Stimulated activated CD4-positive, alpha-beta T cell treated with anti-CD3 and anti-CD28 coated beads, Interleukin-2, amount 100 ng/mL, for 4 hours (primary cell): Measurements from ENCODE around the gene EFCAB6.

ENCODE experiments used
- DNase-seq: peaks from one replicate; pipeline ENCODE4 v3.0.0-alpha.2; 2020; ENCODE audit warnings: low read depth

The EFCAB6 gene

GRCh38 chr22:43583501-43583900, 228.6 kb downstream of the EFCAB6 start:
- DNase-seq = no peak

- DNase-seq = no peak
These were observed 229.7 kb downstream of the EFCAB6 start for GRCh38 chr22:43582394-43582793.

- DNase-seq = no peak
These were observed 231.8 kb downstream of the EFCAB6 start for GRCh38 chr22:43580271-43580750.

GRCh38 chr22:43574738-43575137, 237.4 kb downstream of the EFCAB6 start:
- DNase-seq = no peak

GRCh38 chr22:43572710-43573109, 239.4 kb downstream of the EFCAB6 start:
- DNase-seq = no peak

- no peak for DNase-seq
These were observed 240.9 kb downstream of the EFCAB6 start for GRCh38 chr22:43571181-43571580.

GRCh38 chr22:43570531-43571165, 241.5 kb downstream of the EFCAB6 start:
- DNase-seq = no peak

- no peak for DNase-seq
These were observed 243.0 kb downstream of the EFCAB6 start for GRCh38 chr22:43569111-43569510.

- no peak for DNase-seq
These were observed 244.3 kb downstream of the EFCAB6 start for GRCh38 chr22:43567691-43568324.

- DNase-seq = no peak
These were observed 245.4 kb downstream of the EFCAB6 start for GRCh38 chr22:43566561-43567332.

GRCh38 chr22:43566021-43566420, 246.1 kb downstream of the EFCAB6 start:
- DNase-seq = no peak

- DNase-seq = no peak
These were observed 247.2 kb downstream of the EFCAB6 start for GRCh38 chr22:43564859-43565258.

GRCh38 chr22:43563571-43563970, 248.5 kb downstream of the EFCAB6 start:
- no peak for DNase-seq

- no peak for DNase-seq
These were observed 249.3 kb downstream of the EFCAB6 start for GRCh38 chr22:43562843-43563242.

- DNase-seq = no peak
These were observed 250.5 kb downstream of the EFCAB6 start for GRCh38 chr22:43561415-43562178.

- no peak for DNase-seq
These were observed 251.5 kb downstream of the EFCAB6 start for GRCh38 chr22:43560651-43561050.

- no peak for DNase-seq
These were observed 256.3 kb downstream of the EFCAB6 start for GRCh38 chr22:43555561-43556515.

GRCh38 chr22:43554694-43555365, 257.3 kb downstream of the EFCAB6 start:
- no peak for DNase-seq

GRCh38 chr22:43554259-43554636, 257.9 kb downstream of the EFCAB6 start:
- DNase-seq = no peak

GRCh38 chr22:43553451-43554258, 258.4 kb downstream of the EFCAB6 start:
- DNase-seq = no peak
